T-helper 2 cell treated with Interferon-gamma antibody and Interleukin-4, amounts not matched to agents 5 μg/mL and 100 μg/mL, for 36 hours (primary cell): ENCODE data around the gene VNN1.

Source experiments
- DNase-seq: peaks from one replicate; pipeline ENCODE4 v3.0.0; 2021; ENCODE audit warnings: low spot score
- H3K27ac Mint-ChIP-seq: one replicate; pipeline ENCODE4 v1.8.0; 2021; ENCODE audit warnings: mild to moderate bottlenecking, mixed read lengths
- H3K27me3 Mint-ChIP-seq: one replicate; pipeline ENCODE4 v1.8.0; 2021; ENCODE audit warnings: low read depth, mixed read lengths
- H3K36me3 Mint-ChIP-seq: one replicate; pipeline ENCODE4 v1.8.0; 2021; ENCODE audit warnings: low read depth, mixed read lengths
- H3K4me1 Mint-ChIP-seq: one replicate; pipeline ENCODE4 v1.8.0; 2021; ENCODE audit warnings: low read depth, mixed read lengths
- H3K4me3 Mint-ChIP-seq: one replicate; pipeline ENCODE4 v1.8.0; 2022; ENCODE audit warnings: mild to moderate bottlenecking, moderate library complexity, mixed read lengths
- H3K9me3 Mint-ChIP-seq: one replicate; pipeline ENCODE4 v1.8.0; 2021; ENCODE audit warnings: mixed read lengths

VNN1 gene

DNA sequence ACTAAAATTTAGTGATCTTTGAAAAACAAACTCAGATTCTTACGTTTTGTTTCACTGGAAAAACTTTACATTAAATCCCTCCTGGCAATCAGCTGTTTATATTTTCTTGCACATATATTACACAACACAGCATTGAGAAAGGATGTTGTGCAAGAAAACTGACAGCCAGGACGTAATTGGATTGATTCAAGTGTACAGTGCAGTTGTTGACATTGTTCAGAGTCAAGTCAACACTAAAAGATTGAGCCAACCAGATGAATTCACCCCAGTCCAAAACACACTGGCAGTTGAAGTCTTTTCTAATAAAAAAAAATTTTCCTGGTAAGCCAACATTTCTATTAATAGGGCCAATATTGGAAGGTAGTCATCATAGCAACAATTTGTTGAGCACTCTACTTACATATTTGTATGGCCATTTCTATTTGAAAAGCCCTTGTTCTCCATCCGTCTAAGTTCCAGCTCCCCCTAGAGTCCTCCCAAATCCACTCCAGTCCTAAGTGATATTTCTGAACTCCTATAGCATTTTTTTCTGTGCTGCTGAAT lies 20.9 kb upstream of the VNN1 start:
- peaks cover 26% of the 10 kb centered on the region for H3K4me1 Mint-ChIP-seq
- no peak overlapping the region for H3K27ac Mint-ChIP-seq
- H3K27me3 Mint-ChIP-seq = peaks cover 7% of the 10 kb centered on the region
- H3K9me3 Mint-ChIP-seq = peaks cover 4% of the 10 kb centered on the region
- H3K4me3 Mint-ChIP-seq = no peak overlapping the region
- H3K36me3 Mint-ChIP-seq = peaks cover 7% of the 10 kb centered on the region
- no peak for DNase-seq

DNA sequence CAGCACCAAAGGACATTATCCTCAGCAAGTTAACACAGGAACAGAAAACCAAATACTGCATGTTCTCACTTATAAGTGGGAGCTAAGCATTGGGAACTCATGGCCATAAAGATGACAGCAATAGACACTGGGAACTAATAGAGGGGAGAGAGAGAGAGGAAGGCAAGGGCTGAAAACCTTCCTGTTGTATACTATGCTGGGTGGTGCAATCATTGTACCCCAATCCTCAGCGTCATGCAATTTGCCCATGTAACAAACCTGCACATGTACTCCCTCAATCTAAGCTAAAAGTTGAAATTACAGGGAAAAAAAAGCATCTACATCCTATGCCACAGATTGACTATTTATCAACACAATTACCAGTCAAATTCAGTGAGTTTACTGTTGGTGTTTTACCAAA lies 20.0 kb upstream of the VNN1 start:
- peaks cover 7% of the 10 kb centered on the region for H3K36me3 Mint-ChIP-seq
- H3K4me1 Mint-ChIP-seq = peaks cover 26% of the 10 kb centered on the region
- peaks cover 4% of the 10 kb centered on the region for H3K9me3 Mint-ChIP-seq
- no peak overlapping the region for H3K4me3 Mint-ChIP-seq
- peaks cover 7% of the 10 kb centered on the region for H3K27me3 Mint-ChIP-seq
- H3K27ac Mint-ChIP-seq = no peak overlapping the region
- no peak for DNase-seq

DNA sequence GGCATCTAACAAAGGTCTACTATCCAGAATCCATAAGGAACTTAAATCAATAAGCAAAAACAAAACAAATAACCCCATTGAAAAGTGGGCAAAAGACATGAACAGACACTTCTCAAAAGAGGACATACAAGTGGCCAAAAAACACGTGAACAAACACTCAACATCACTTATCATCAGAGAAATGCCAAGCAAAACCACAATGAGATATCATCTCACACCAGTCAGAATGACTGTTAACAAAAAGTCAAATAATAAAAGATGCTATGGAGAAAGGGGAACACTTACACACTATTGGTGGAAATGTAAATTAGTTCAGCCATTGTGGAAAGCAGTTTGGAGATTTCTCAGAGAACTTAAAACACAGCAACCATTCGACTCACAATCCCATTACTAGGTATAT lies 19.4 kb upstream of the VNN1 start:
- Mint-ChIP-seq H3K27ac (no peak overlapping the region), H3K27me3 (peaks cover 7% of the 10 kb centered on the region), H3K9me3 (peaks cover 3% of the 10 kb centered on the region), H3K36me3 (peaks cover 7% of the 10 kb centered on the region), H3K4me3 (no peak overlapping the region), H3K4me1 (peaks cover 26% of the 10 kb centered on the region)
- no peak for DNase-seq

DNA sequence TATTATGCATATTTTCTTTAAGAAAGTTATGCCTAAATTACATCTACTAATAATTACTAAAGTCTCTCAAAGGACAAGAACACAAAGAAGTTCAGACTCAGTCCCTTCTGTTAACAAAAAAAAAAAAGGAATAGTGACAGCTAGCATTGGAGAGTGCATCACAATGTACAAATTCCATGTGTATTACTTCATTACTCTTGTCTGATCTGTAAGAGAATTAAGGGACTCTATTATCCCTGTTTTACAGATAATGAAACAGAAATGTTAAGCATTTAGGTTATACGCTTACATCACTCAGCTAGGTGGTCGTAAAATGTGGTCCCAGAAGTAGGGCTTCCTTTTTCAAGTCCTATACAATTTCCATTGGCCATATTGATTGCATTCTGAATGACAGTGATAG lies 17.2 kb upstream of the VNN1 start:
- Mint-ChIP-seq H3K27ac (no peak overlapping the region), H3K4me1 (peaks cover 28% of the 10 kb centered on the region), H3K9me3 (no peaks in the 10 kb centered on the region), H3K36me3 (no peaks in the 10 kb centered on the region), H3K27me3 (peaks cover 7% of the 10 kb centered on the region), H3K4me3 (no peak overlapping the region)
- no peak for DNase-seq

DNA sequence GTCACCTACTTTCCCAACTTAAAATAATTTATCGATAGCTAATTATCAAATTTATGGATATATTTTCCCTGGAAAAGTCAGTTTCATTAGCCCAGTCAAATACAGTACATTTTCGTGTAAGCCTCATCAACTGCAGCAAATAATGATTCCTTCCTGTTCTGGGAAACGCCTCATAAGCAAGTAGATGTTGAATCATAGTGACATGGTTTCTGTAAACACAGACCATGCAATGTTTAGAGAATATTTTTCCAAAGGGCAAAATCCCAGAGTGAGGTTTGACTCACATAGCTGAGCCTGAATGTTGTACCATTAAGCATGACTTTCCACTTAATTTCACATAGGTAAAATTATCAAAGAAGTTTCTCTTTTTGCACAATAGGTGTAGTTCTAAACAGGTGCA lies 16.7 kb upstream of the VNN1 start:
- peaks cover 30% of the 10 kb centered on the region for H3K4me1 Mint-ChIP-seq
- H3K4me3 Mint-ChIP-seq = no peak overlapping the region
- H3K9me3 Mint-ChIP-seq = no peaks in the 10 kb centered on the region
- peaks cover 7% of the 10 kb centered on the region for H3K27me3 Mint-ChIP-seq
- DNase-seq = no peak
- no peaks in the 10 kb centered on the region for H3K36me3 Mint-ChIP-seq
- no peak overlapping the region for H3K27ac Mint-ChIP-seq

DNA sequence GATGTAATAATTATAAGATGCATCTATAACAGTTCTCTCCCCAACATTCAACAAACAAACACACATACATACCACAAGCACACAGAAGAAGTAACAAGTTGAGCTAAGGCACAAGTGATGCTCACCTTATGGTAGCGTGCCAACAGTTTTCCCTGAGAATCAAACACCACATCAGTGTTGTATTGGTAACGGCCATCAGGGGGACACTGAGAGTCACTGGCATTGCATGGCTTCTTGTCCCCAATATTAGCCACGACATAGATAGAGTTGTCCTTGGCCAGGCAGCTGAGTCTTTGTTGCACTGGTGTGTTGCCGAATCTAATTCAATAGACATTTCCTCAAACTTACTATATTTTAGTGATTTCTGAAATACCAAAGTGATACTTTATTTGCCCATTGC lies 14.8 kb upstream of the VNN1 start:
- Mint-ChIP-seq H3K9me3 (no peaks in the 10 kb centered on the region), H3K36me3 (no peaks in the 10 kb centered on the region), H3K4me3 (no peak overlapping the region), H3K27ac (no peak overlapping the region), H3K27me3 (peaks cover 7% of the 10 kb centered on the region), H3K4me1 (peaks cover 27% of the 10 kb centered on the region)
- no peak for DNase-seq

DNA sequence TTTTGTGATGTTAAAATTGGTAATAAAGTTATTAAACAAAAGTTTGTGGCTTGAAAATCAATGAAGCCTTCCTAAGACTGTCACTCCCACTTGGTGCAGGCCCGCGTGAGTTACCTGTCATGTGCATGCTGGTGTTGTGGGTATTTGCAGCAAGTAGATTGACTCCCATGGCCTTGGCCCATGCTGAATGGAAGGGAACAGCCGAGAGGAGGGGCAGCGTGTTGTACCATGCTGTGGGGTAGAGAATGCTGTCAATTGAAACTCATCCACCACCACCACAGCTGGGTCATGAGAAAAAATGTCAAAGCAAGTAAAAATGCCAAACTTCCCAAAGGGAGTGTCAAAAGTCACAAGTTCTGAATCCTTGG lies 12.7 kb upstream of the VNN1 start:
- Mint-ChIP-seq H3K36me3 (no peaks in the 10 kb centered on the region), H3K4me1 (peaks cover 22% of the 10 kb centered on the region), H3K27ac (peak overlapping the region; percentile 11), H3K4me3 (peak overlapping the region; percentile 13), H3K27me3 (peaks cover 3% of the 10 kb centered on the region), H3K9me3 (no peaks in the 10 kb centered on the region)
- no peak for DNase-seq

DNA sequence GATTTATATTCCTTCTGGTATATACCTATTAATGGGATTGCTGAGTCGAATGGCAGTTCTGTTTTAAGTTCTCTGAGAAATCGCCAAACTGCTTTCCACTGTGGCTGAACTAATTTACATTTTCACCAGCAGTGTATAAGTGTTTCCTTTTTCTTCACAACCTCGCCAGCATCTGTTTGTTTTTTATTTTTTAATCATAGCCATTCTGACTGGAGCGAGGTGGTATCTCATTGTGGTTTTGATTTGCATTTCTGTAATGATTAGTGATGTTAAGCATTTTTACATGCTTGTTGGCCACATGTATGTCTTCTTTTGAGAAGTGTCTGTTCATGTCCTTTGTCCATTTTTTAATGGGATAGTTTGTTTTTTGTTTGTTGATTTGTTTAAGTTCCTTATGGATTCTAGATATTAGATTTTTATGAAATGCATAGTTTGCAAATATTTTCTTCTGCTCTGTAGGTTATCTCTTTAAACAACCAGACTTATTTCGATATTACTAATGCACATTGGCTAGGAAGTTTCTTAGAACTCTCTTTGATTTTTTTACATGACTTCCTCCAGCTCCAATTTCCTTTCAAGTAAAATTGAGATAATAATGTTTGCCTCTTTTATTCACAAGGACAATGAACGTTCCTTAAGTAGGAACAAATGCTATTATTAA lies 12.2 kb upstream of the VNN1 start:
- no peak for DNase-seq
- Mint-ChIP-seq H3K4me1 (peaks cover 22% of the 10 kb centered on the region), H3K27me3 (peaks cover 3% of the 10 kb centered on the region), H3K27ac (peak overlapping the region; percentile 11), H3K36me3 (no peaks in the 10 kb centered on the region), H3K9me3 (no peaks in the 10 kb centered on the region), H3K4me3 (peak overlapping the region; percentile 13)

DNA sequence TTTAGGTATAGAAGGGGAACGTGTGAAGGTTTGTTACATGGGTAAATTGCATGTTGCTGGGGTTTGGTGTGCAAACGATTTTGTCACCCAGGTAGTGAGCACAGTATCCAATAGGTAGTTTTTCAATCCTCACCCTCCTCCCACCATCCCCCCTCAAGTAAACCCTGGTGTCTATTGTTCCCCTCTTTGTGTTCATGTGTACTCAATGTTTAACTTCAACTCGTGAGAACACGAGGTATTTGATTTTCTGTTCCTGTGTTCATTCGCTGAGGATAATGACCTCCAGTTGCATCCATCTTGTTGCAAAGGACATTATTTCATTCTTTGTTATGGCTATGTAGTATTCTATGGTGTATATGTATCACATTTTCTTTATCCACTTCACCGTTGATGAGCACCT lies 11.6 kb upstream of the VNN1 start:
- peaks cover 22% of the 10 kb centered on the region for H3K4me1 Mint-ChIP-seq
- peak overlapping the region; percentile 11 for H3K27ac Mint-ChIP-seq
- H3K27me3 Mint-ChIP-seq = peaks cover 3% of the 10 kb centered on the region
- no peak for DNase-seq
- no peaks in the 10 kb centered on the region for H3K36me3 Mint-ChIP-seq
- no peaks in the 10 kb centered on the region for H3K9me3 Mint-ChIP-seq
- peak overlapping the region; percentile 13 for H3K4me3 Mint-ChIP-seq

DNA sequence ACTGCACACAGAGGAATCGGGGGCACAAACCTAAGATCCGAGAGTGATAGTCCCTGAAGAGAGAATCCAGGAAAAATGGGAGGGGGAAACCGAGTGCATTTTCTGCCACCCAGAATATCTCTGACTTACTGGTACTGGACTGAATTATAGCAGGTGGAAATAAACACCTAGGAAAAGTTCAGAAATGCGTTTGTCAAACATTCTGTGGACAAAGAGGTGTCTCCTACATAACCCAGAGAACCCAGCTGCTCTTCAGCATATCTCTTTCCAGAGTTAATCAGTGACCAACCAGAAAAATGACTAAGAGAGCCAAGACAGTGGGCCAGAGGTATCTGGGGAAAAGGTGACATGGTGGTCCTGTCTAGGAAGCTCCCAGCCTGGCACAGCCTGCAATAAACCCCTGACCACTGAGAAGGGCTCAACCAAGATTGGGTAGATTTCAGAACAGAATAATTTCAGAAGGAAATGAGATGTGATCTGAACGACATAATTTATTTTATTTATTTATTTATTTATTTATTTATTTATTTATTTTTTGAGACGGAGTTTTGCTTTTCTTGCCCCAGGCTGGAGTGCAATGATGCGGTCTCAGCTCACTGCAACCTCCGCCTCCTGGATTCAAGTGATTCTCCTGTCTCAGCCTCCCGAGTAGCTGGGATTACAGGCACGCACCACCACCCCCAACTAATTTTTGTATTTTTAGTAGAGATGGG lies 6.0 kb upstream of the VNN1 start:
- Mint-ChIP-seq H3K36me3 (no peaks in the 10 kb centered on the region), H3K27ac (no peak overlapping the region), H3K4me3 (no peak overlapping the region), H3K27me3 (peaks cover 10% of the 10 kb centered on the region), H3K9me3 (no peaks in the 10 kb centered on the region), H3K4me1 (peaks cover 2% of the 10 kb centered on the region)
- no peak for DNase-seq

DNA sequence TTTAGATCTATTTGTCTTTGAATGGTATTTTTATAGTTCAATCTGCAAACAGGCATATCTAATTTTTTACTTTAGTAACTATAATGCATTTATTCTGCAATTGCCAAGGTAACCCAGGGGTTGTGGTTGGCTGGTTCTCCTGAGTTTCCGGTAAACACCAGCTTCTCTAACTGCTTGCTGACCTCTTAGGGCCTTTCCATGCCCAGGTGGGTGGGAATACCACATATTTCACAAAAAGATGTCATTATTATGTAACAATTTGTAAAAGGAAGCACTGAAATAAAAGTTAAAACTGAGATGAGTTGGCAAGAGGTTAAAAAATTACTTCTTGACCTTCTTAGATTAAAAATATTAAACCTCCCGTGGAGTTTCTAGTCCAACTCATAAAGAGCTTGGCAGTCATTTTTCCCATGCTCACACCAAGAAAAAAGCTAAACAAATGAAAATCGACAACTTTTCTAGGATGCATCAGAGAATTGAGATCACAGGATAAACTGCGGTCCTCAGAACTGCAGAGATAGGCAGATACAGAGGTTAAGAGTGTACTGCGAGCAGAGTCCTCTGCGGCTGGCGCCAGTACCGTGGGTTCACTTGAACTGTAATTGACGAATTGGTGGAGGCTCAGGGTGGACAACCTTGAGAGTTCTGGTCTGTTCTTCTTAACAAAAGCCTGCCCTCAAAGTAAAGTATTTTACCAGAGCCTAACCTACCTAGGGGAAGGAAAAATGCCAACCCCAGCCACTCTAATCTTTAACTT lies 2.2 kb upstream of the VNN1 start:
- H3K27me3 Mint-ChIP-seq = peaks cover 28% of the 10 kb centered on the region
- no peak overlapping the region for H3K27ac Mint-ChIP-seq
- no peaks in the 10 kb centered on the region for H3K36me3 Mint-ChIP-seq
- no peaks in the 10 kb centered on the region for H3K9me3 Mint-ChIP-seq
- H3K4me3 Mint-ChIP-seq = no peak overlapping the region
- no peak for DNase-seq
- no peaks in the 10 kb centered on the region for H3K4me1 Mint-ChIP-seq

DNA sequence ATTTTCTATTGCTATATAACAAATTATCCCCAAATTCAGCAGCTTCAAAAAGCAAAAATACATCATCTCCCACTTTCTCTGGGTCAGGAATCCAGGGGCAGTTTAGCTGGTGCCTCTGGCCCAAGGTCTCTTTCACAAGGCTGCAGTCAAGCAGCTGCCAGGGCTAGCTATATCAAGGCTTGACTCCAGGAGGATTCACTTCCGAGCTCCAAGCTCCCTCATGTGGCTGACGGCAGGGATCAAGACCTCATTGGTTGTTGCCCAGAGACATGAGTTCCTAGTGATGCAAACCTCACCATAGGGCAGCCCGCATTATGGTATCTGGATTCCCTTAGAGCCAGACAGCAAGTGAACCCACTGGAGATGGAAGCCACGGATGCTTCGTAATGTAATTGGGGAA lies 1.3 kb upstream of the VNN1 start:
- H3K27ac Mint-ChIP-seq = no peak overlapping the region
- peaks cover 32% of the 10 kb centered on the region for H3K27me3 Mint-ChIP-seq
- H3K4me1 Mint-ChIP-seq = no peaks in the 10 kb centered on the region
- DNase-seq = no peak
- H3K4me3 Mint-ChIP-seq = no peak overlapping the region
- no peaks in the 10 kb centered on the region for H3K36me3 Mint-ChIP-seq
- no peaks in the 10 kb centered on the region for H3K9me3 Mint-ChIP-seq

DNA sequence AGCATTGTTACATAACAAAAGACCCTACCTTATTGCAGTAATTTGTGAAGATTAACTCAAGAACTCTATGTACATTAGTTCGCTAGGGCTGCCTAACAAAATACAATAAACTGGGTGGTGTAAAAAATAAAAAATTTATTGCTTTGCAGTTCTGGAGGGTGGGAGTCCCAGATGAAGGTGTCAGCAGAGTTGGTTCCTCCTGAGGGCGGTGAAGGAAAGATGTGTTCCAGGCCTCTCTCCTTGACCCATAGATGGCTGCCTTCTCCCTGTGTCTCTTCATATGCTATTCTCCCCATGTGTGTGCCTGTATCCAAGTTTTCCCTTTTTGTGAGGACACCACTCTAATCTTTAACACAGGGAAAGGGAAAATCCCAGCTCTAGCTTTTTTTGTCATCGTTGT lies 305 bp upstream of the VNN1 start:
- Mint-ChIP-seq H3K27me3 (peaks cover 32% of the 10 kb centered on the region), H3K4me1 (no peaks in the 10 kb centered on the region), H3K4me3 (no peak overlapping the region), H3K27ac (no peak overlapping the region), H3K36me3 (no peaks in the 10 kb centered on the region), H3K9me3 (no peaks in the 10 kb centered on the region)
- no peak for DNase-seq

DNA sequence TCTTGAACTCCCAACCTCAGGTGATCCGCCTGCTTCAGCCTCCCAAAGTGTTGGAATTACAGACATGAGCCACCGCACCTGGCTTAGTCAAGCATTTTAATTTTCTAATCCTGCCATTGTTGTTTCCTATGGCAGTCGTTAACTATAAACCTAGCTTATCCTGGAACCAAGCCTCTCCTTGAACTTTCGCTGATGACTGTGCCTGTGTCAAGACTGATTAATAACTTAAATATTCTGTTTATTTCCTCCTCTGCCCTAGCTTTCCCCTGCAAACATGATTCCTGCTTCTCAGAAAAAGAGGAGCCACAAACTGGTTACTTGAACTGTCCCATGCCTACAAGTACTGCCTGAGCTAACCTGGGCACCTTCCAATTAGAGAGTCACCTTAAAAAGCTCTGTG lies 1.5 kb downstream of the VNN1 start:
- DNase-seq = no peak

More for the DNA sequence above, 1.5 kb downstream of the VNN1 start:
- no peaks in the 10 kb centered on the region for H3K36me3 Mint-ChIP-seq
- no peaks in the 10 kb centered on the region for H3K4me1 Mint-ChIP-seq
- no peaks in the 10 kb centered on the region for H3K9me3 Mint-ChIP-seq
- no peak overlapping the region for H3K27ac Mint-ChIP-seq
- H3K27me3 Mint-ChIP-seq = peaks cover 42% of the 10 kb centered on the region
- H3K4me3 Mint-ChIP-seq = no peak overlapping the region
